ENCODE measurements around the gene ZNF14. TPM values are rescaled to one million over a fixed set of nuclear protein-coding genes. Genes with fewer than 3 reads are reported as not detected.

The ZNF14 gene
- polyA plus RNA-seq, 3 donors = 0.88 to 2.1 (median 1.2) TPM

DNA sequence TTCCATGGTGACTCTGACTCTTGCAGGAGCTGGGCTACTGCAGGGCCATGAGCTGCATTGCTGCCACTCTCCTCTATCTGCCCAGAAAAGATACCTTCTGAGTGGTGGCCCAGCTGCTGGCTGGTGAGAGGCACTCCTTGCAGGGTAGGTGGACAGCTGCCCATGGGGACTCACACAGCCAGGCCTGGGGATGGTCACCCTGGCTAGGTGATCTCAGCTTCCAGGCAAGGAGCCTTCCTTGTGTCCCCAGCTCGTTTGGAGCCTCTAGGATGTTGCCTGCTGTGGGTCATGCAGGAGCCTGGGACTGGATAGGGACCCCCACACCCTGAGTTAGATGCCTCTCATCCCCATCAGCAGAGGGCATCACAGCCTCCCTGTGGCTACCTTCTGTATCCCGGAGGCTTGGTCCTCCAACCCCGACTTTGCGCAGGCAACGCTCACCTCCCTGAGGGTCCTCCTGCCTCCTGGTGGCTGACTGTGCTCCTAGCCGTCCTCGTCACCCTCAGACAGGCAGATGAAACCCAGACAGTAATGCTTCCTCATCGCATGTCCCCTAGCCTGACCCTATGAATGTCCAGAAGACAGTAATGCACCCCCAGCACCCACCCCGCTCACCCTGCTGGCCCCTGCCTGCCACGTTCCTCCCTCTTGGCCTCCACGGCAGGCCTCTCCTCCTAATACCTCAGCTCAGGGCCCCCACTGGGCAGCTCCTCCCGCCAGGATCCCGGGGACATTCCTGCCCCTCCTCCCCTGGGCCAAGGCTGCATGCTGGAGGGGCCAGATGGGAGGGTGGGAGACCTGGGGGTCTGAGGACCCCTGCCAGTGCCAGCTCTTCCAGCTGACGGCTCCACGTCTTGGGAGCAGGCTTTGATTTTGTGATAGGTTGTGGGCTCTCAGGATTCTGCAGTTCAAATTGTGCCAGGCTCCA is 13.6 kb upstream of the ZNF14 start:
- H3K36me3 Mint-ChIP-seq = no peaks in the 10 kb centered on the region
- Histone ChIP-seq H3K36me3 (replicated peaks in 1 of 2; ENCODE audit: control insufficient read depth in 1 of 2, insufficient read depth in 2 of 2, low read length in 2 of 2) (no peaks in the 10 kb centered on the region), H4K20me1 (ENCODE audit: insufficient read depth, low read length) (no peaks in the 10 kb centered on the region), H3K4me3 (replicated peaks in 1 of 3; ENCODE audit: low read depth in 2 of 3, low read length in 3 of 3) (no peak overlapping the region), H3K4me1 (ENCODE audit: control insufficient read depth in 1 of 2, insufficient read depth in 2 of 2, low read length in 2 of 2) (no peaks in the 10 kb centered on the region), H2AFZ (ENCODE audit: insufficient read depth, low read depth, low read length, poor library complexity, severe bottlenecking) (no peak overlapping the region), H3K79me2 (ENCODE audit: insufficient read depth, low read length) (no peaks in the 10 kb centered on the region), H3K27ac (ENCODE audit: low read depth in 1 of 2, low read length in 2 of 2) (no peak overlapping the region), H3K9me3 (replicated peaks in 1 of 2; ENCODE audit: control insufficient read depth in 1 of 2, insufficient read depth in 1 of 2, low read length in 2 of 2) (peaks cover 92 to 99% of the 10 kb centered on the region in 2 donors), H3K4me2 (replicated peaks; ENCODE audit: extremely low read depth, low read length, poor library complexity, severe bottlenecking) (no peak overlapping the region), H3K9ac (ENCODE audit: insufficient read depth, low read length, poor library complexity, severe bottlenecking) (no peak overlapping the region), H3K27me3 (ENCODE audit: control insufficient read depth in 2 of 2, insufficient read depth in 2 of 2, low read length in 2 of 2) (no peaks in the 10 kb centered on the region)
- TF ChIP-seq, protein P1, sequence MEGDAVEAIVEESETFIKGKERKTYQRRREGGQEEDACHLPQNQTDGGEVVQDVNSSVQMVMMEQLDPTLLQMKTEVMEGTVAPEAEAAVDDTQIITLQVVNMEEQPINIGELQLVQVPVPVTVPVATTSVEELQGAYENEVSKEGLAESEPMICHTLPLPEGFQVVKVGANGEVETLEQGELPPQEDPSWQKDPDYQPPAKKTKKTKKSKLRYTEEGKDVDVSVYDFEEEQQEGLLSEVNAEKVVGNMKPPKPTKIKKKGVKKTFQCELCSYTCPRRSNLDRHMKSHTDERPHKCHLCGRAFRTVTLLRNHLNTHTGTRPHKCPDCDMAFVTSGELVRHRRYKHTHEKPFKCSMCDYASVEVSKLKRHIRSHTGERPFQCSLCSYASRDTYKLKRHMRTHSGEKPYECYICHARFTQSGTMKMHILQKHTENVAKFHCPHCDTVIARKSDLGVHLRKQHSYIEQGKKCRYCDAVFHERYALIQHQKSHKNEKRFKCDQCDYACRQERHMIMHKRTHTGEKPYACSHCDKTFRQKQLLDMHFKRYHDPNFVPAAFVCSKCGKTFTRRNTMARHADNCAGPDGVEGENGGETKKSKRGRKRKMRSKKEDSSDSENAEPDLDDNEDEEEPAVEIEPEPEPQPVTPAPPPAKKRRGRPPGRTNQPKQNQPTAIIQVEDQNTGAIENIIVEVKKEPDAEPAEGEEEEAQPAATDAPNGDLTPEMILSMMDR (IDR thresholded peaks at IDR 0.05) = no peak
- H3K27ac Mint-ChIP-seq = no peak overlapping the region
- no peaks in the 10 kb centered on the region for H3K4me1 Mint-ChIP-seq
- no peak for DNase-seq
- WGBS (ENCODE audit: insufficient coverage) = 76% methylated on average over 11 of the region's 15 CpGs
- peaks cover 51 to 98% (median 94%) of the 10 kb centered on the region in 7 donors for H3K9me3 Mint-ChIP-seq
- peaks cover 0 to 5% (median 0%) of the 10 kb centered on the region in 3 donors for H3K27me3 Mint-ChIP-seq (ENCODE audit: low read depth in 3 of 3)
- no peak overlapping the region for H3K4me3 Mint-ChIP-seq
- intact Hi-C loops (cut with micrococcal nuclease) = no loop called here

DNA sequence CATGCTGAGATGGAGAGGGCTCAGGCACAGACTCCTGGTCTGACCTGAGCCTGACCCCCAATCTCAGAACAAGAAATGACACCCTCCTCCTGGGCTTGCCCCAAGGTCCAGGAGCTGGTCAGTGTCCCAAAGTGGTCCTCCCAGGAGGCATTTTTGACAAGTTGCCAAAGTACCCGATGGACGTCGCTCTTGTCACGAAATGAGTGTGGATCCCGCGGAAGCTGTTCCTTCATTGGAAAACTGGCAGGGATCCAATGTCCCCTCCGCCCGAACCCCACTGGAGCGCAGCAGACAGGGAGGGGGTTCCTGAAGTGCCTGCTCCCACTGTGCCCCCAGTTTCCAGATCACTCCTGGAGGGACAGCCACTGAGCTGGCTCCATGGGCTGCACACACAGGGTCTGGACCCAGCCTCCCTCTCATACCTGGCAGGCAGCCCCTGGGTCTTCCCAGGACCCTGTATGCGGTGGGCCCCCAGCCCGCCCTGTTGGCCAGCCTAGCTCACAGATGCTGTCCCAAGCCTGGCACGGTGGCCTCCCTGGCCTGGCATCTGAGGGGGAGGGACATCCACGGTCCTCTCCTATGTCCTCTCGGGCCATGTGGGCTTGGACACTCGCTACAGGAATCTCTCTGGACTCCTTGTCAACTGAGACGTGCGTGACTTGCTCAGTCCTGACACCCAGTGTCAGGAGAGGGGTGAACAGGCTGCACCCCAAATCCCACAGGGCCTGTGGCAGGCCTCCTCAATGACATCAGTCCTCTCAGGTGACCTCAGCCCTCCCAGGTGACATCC is 12.8 kb upstream of the ZNF14 start:
- no peaks in the 10 kb centered on the region for H3K4me1 Mint-ChIP-seq
- no peak overlapping the region for H3K27ac Mint-ChIP-seq
- no peaks in the 10 kb centered on the region for H3K79me2 ChIP-seq (ENCODE audit: insufficient read depth, low read length)
- H3K9me3 ChIP-seq (replicated peaks in 1 of 2; ENCODE audit: control insufficient read depth in 1 of 2, insufficient read depth in 1 of 2, low read length in 2 of 2) = peaks cover 92 to 99% of the 10 kb centered on the region in 2 donors
- no peaks in the 10 kb centered on the region for H3K4me1 ChIP-seq (ENCODE audit: control insufficient read depth in 1 of 2, insufficient read depth in 2 of 2, low read length in 2 of 2)
- TF ChIP-seq, protein P1 (IDR thresholded peaks at IDR 0.05) = no peak
- intact Hi-C loops (cut with micrococcal nuclease) = no loop called here
- WGBS (ENCODE audit: insufficient coverage) = 94% methylated on average over 15 of the region's 17 CpGs
- H3K36me3 ChIP-seq (replicated peaks in 1 of 2; ENCODE audit: control insufficient read depth in 1 of 2, insufficient read depth in 2 of 2, low read length in 2 of 2) = no peaks in the 10 kb centered on the region
- no peak overlapping the region for H3K4me2 ChIP-seq (replicated peaks; ENCODE audit: extremely low read depth, low read length, poor library complexity, severe bottlenecking)
- H3K9me3 Mint-ChIP-seq = peaks cover 51 to 98% (median 93%) of the 10 kb centered on the region in 7 donors
- no peak overlapping the region for H3K9ac ChIP-seq (ENCODE audit: insufficient read depth, low read length, poor library complexity, severe bottlenecking)
- no peak overlapping the region for H3K4me3 Mint-ChIP-seq
- no peak overlapping the region for H3K4me3 ChIP-seq (replicated peaks in 1 of 3; ENCODE audit: low read depth in 2 of 3, low read length in 3 of 3)
- no peak overlapping the region for H3K27ac ChIP-seq (ENCODE audit: low read depth in 1 of 2, low read length in 2 of 2)
- DNase-seq = no peak
- H3K27me3 ChIP-seq (ENCODE audit: control insufficient read depth in 2 of 2, insufficient read depth in 2 of 2, low read length in 2 of 2) = no peaks in the 10 kb centered on the region
- peaks cover 0 to 5% (median 0%) of the 10 kb centered on the region in 3 donors for H3K27me3 Mint-ChIP-seq (ENCODE audit: low read depth in 3 of 3)
- no peaks in the 10 kb centered on the region for H3K36me3 Mint-ChIP-seq
- no peak overlapping the region for H2AFZ ChIP-seq (ENCODE audit: insufficient read depth, low read depth, low read length, poor library complexity, severe bottlenecking)
- no peaks in the 10 kb centered on the region for H4K20me1 ChIP-seq (ENCODE audit: insufficient read depth, low read length)
